ENCODE results near the gene PSTPIP1.

PSTPIP1 gene

DNA sequence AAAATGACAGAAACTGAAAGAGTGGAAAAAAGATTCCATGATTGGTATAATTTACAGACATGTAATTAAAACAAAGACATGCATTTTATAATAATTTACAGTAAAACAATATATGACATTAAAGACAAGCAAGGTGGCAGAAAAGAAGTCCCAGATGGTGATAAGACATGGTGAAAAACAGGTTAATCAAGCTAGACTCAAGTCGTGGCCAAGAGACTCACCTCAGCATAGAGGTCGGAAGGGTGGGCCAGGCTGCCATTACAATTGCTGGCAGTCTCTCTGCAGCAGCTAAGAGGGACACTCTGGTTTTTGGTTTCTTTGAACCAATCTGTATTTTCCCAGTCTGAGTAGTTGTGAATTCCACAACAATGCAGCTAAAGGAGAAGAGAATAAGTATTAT, 57.6 kb downstream of the PSTPIP1 start:
- no peak for DNase-seq (ENCODE audit: low read depth)
- no peak overlapping the region for H3K4me3 ChIP-seq (ENCODE audit: low read length)
- TF ChIP-seq, protein P1, sequence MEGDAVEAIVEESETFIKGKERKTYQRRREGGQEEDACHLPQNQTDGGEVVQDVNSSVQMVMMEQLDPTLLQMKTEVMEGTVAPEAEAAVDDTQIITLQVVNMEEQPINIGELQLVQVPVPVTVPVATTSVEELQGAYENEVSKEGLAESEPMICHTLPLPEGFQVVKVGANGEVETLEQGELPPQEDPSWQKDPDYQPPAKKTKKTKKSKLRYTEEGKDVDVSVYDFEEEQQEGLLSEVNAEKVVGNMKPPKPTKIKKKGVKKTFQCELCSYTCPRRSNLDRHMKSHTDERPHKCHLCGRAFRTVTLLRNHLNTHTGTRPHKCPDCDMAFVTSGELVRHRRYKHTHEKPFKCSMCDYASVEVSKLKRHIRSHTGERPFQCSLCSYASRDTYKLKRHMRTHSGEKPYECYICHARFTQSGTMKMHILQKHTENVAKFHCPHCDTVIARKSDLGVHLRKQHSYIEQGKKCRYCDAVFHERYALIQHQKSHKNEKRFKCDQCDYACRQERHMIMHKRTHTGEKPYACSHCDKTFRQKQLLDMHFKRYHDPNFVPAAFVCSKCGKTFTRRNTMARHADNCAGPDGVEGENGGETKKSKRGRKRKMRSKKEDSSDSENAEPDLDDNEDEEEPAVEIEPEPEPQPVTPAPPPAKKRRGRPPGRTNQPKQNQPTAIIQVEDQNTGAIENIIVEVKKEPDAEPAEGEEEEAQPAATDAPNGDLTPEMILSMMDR (conservative IDR thresholded peaks at IDR 0.05; ENCODE audit: low read depth, low read length), result no peak

GRCh38 chr15:77053709-77054108, 58.8 kb downstream of the PSTPIP1 start:
- H3K4me3 ChIP-seq (ENCODE audit: low read length), result no peak overlapping the region
- DNase-seq (ENCODE audit: low read depth), result no peak

DNA sequence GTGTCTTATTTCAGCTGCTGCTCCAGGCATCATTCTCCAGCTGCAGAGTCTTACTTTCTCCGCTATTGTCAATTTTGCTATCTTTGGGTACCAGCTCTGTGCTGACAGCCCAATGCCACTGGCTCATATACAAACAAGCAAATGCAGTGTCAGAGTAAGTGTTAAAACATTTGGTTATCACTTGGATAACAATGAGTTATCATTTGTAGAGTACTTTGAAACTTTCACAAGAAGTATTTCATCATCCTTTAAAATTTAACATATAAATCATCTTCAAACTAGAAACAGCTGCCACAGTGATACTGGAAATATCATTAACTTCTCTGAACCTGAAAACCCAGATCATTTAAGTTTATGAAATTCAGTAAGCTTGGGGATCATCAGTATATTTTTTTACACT, 62.1 kb downstream of the PSTPIP1 start:
- TF ChIP-seq, protein P1 (conservative IDR thresholded peaks at IDR 0.05; ENCODE audit: low read depth, low read length), result no peak
- no peak overlapping the region for H3K4me3 ChIP-seq (ENCODE audit: low read length)
- DNase-seq (ENCODE audit: low read depth), result no peak

More at GRCh38 chr15:77053709-77054108, 58.8 kb downstream of the PSTPIP1 start:
- TF ChIP-seq, protein P1 (conservative IDR thresholded peaks at IDR 0.05; ENCODE audit: low read depth, low read length), result no peak

- no peak overlapping the region for H3K4me3 ChIP-seq (ENCODE audit: low read length)
- DNase-seq (ENCODE audit: low read depth), result no peak
- TF ChIP-seq, protein P1 (conservative IDR thresholded peaks at IDR 0.05; ENCODE audit: low read depth, low read length), result no peak
These were observed 62.8 kb downstream of the PSTPIP1 start for GRCh38 chr15:77057685-77058084.

GRCh38 chr15:77058468-77058867, 63.5 kb downstream of the PSTPIP1 start:
- TF ChIP-seq, protein P1 (conservative IDR thresholded peaks at IDR 0.05; ENCODE audit: low read depth, low read length), result no peak
- no peak for DNase-seq (ENCODE audit: low read depth)
- no peak overlapping the region for H3K4me3 ChIP-seq (ENCODE audit: low read length)

GRCh38 chr15:77059786-77060361, 64.9 kb downstream of the PSTPIP1 start:
- no peak for DNase-seq (ENCODE audit: low read depth)
- TF ChIP-seq, protein P1 (conservative IDR thresholded peaks at IDR 0.05; ENCODE audit: low read depth, low read length), result no peak
- no peak overlapping the region for H3K4me3 ChIP-seq (ENCODE audit: low read length)

GRCh38 chr15:77060546-77060945, 65.6 kb downstream of the PSTPIP1 start:
- TF ChIP-seq, protein P1 (conservative IDR thresholded peaks at IDR 0.05; ENCODE audit: low read depth, low read length), result no peak
- DNase-seq (ENCODE audit: low read depth), result no peak
- no peak overlapping the region for H3K4me3 ChIP-seq (ENCODE audit: low read length)
